Activated T-cell treated with anti-CD3 and anti-CD28 coated beads for 4 hours (primary cell): ENCODE measurements around the gene COL20A1.
"Not testable (repeated sequence)": the region's sequence is repeated elsewhere in the genome, so short reads cannot be mapped to it uniquely, and the experiment has no call there.

Source experiments
- DNase-seq: peaks from one replicate; pipeline ENCODE4 v3.0.0-alpha.2; 2020

Gene COL20A1

DNA sequence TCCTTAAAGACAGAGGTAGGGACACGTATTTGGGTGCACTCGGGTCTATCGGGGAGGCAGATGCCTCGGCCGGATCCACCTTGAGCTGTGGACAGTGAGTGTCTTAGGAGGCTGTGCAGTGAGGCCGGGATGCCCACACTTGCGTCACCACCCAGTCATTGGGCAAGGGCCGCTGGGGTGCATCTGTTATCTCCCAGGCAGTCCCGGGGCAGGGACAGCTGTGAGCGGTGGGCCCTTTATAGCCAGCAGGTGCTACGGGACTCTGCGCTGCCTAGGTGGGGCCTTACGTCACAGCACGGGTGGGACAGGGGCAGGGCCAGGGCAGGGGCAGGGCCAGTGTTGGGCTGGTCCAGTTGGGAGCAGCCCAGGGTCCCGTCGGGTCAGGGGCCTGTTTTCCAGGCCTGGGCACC lies 689 bp upstream of the COL20A1 start:
- no peak for DNase-seq

GRCh38 chr20:63293456-63293855 lies 470 bp downstream of the COL20A1 start:
- no peak for DNase-seq

DNA sequence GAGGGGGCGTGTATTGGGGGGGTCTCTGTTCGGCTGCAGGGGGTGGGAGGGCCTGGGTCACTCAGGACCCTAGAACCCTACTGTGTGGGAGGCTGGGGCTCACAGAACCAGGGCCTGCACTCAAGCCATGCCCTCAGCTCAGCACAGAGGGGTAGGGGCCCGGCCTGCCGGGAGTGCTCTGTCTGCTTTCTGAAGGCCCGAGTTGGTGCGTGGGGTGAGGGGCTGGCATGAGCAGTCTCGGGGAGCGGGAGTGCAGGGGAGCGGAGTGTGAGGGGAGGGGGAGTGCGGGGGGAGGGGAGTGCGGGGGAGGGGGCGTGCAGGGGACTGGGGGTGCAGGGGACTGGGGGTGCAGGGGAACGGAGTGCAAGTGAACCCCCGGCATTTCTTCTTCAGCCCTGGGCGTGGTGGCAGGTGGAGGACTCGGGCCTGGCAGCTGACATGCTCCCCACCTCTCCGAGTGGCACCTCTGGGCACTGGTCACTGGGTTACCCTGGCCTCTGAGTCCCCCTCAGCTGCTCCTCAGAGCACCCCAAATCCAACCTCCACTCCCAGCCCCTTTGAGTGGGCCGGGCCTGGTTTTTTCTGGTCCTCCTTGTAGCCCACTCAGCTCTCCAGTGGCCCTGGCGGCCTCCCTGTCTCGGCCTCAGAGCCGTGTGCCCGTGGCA lies 1.0 kb downstream of the COL20A1 start:
- no peak for DNase-seq

GRCh38 chr20:63294536-63294900 lies 1.5 kb downstream of the COL20A1 start:
- no peak for DNase-seq

DNA sequence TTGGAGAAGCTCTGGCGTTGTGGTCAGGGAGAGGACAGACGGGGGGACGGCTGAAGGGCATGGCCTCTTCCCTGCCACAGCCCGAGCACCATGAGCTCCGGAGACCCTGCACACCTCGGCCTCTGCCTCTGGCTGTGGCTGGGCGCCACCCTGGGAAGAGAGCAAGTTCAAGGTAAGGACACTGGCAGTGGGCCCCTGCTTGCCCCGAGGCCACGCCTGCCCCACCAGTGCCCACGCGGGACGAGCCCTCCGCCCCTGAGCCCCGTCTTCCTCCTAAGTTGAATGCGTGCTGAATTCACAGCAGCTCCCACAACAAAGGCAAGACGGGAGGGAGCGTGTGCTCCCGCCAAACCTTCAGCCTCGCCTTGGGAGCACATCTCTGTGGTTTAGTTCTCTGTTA lies 2.0 kb downstream of the COL20A1 start:
- no peak for DNase-seq

DNA sequence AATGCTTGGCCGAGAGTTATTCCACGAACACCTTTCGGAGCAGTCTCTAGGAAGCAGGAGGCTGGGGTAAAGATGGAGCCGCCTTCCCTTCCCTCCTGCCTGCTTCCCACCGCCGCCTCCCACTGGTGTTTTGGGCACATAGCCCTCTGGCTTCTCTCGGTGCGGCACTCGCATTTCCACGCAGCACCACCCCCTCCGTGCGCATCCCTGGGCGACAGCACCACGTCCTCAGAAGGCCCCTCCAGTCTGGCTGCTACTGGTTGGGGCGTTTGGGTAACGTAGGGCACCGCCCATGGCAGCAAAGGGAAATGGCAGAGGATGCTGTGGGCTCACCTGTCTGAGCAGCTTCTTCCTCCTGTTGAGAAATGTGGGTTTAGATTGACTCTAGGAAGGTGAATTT lies 2.4 kb downstream of the COL20A1 start:
- no peak for DNase-seq

DNA sequence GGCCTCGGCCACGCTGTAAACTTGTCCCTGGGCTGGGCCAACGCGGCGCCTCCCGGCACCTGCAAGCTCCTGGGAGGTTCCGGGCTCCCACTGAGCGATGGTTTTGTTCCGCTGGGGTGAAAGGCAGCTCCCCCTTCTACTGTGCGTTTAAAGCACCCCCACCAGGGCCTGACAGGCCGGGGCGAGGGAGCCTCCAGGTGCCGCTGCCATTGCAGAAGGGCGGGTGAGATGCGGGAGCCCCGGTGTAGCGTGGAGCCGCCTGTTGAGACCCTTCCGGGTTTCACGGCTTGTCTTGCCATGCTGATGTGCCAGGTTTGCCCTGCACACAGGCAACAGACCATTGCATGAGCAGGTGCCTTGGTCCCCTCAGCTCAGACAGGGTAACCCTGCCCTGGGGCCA lies 2.9 kb downstream of the COL20A1 start:
- no peak for DNase-seq

DNA sequence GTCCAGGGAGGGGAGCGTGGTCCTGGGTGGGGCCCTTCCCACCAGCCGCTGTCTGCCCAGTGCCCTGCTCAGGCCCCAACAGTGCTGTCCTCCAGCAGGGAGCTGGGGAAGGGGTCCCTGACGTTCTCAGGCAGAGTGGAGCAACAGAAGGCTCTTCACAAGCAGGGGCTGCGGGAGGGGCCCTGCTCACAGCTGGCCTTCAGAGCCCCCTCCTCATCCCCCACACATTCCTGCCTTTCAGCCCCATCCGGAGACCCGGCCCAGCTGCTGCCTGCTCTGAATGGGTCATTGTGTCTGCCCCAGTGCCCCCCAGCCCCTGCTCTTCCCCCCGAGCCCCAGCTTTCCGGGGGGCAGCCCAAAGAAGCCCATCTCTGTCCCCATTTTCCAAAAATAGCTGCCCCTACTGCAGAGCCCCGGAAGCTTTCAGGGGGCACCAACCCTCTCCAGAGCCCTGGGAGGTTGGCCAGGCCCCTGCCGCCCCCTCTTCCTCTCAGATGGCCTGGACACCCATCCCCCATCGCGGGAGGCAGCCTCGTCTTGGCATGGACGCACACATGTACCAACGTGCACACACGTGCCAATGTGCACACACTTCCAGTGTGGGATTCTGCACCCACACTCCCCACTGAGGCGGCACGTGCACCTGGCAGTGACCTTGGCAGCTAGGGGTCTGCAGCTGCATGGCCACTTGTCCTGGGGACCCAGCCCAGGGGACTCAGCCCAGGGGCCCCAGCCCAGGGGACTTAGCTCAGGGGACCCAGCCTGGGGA lies 3.7 kb downstream of the COL20A1 start:
- DNase-seq, result no peak

GRCh38 chr20:63297371-63297781 lies 4.4 kb downstream of the COL20A1 start:
- no peak for DNase-seq

DNA sequence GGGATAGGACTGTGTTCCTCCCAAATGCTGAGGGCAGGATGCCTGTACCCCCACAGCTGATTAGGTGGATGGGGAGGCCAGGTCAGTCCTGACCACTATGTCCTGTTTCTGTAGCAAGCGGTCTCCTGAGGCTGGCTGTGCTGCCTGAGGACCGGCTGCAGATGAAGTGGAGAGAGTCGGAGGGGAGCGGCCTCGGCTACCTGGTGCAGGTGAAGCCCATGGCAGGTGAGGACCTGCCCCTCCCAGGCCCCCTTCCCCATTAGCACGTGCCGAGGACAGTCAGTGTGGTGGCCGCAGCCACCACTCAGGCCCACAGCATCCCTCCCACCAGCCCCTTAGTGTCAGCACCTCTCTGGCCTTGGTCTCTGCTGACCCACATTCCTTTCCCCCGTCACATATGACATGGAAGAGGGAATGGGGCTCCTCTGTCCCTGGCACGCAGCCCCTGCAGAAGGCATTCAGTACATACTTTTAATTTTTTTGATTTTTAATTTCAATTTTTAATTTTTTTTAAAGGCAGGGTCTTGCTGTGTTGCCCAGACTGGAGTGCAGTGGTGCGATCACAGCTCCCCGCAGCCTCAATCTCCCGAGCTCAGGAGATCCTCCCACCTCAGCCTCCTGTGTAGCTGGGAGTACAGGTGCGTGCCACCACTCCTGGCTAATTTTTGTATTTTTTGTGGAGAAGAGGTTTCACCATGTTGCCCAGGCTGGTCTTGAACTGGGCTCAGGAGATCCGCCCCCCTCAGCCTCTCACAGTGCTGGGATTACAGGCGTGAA lies 5.0 kb downstream of the COL20A1 start:
- no peak for DNase-seq

DNA sequence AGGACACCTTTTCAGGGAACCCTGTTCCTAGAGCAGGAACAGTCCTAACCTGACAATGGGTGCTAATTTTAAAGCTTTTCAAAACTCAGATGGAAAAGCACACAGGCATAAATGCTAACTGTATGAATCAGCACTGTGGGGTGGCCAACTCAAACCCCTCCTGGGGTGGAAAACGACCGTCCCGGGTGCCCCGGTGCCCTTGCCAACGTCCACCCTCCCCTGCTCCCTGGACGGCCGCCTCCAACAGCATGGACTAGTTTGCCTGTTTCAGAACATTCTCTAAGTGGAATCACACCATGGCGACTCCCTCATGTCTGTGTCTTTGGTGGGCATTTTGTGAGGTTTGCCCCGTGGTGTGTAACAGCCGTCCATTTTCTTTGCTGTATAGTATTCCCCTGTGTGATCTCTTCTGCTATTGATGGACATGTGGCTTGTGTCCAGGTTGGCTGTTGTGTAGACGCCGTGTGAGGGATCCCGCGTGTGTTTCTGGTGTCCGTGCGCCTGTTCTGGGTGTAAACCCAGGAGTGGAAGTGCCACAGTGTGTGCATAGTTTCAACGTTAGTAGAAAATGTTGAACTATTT lies 5.8 kb downstream of the COL20A1 start:
- no peak for DNase-seq

- DNase-seq, result no peak
Observed at GRCh38 chr20:63301671-63302070, 8.7 kb downstream of the COL20A1 start.

DNA sequence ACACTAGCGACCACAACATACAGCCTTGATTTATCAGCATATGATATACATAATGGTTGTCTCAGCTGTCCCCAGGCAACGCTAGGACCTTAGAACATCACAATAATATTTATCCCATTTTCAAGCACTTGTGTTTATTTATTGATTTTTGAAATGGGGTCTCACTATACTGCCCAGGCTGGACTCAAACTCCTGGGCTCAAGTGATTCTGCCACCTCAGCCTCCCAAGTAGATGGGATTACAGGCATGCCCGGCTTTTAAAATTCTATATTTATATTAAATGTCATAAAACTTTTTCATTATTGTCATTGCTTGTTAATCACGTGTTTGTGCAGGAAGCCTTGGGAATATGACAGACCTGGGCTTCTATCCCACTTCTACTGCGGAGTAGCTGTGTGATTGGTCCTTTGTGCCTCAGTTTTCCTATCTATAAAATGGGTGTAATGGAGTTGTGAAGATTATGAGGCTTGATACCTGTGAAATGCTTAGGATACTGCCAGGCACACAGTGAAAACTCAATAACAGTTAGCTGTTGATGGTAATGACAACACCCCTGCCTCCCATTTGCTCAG lies 10.2 kb downstream of the COL20A1 start:
- no peak for DNase-seq

- no peak for DNase-seq
Observed at GRCh38 chr20:63305393-63305792, 12.4 kb downstream of the COL20A1 start.

DNA sequence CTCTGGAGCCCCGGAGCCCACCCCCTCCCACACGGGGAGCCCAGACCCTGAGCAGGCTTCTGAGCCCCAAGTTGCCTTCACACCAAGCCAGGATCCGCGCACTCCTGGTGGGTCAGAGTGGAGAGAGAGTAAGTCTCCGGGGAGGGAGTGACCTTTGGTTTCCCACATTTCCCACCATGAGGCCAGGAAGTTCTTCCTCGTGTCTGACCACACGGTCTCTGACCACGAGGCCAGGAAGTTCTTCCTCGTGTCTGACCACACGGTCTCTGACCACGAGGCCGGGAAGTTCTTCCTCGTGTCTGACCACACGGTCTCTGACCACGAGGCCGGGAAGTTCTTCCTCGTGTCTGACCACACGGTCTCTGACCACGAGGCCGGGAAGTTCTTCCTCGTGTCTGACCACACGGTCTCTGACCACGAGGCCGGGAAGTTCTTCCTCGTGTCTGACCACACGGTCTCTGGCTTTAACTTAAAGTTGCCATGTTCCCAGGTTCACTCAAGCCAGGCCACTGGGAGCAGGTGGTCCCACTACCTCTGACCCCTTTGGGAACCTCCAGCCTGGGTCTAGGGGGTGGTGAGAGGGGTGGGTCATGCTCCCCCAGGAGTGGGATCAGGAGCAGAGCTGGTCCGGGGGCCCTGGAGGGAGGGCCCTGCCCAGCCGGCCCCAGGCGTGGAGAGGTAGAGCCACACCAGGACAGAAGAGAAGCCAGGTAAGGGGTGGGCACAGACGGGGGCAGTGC lies 13.1 kb downstream of the COL20A1 start:
- DNase-seq, result not testable (repeated sequence)

GRCh38 chr20:63306673-63307537 lies 13.9 kb downstream of the COL20A1 start:
- no peak for DNase-seq

DNA sequence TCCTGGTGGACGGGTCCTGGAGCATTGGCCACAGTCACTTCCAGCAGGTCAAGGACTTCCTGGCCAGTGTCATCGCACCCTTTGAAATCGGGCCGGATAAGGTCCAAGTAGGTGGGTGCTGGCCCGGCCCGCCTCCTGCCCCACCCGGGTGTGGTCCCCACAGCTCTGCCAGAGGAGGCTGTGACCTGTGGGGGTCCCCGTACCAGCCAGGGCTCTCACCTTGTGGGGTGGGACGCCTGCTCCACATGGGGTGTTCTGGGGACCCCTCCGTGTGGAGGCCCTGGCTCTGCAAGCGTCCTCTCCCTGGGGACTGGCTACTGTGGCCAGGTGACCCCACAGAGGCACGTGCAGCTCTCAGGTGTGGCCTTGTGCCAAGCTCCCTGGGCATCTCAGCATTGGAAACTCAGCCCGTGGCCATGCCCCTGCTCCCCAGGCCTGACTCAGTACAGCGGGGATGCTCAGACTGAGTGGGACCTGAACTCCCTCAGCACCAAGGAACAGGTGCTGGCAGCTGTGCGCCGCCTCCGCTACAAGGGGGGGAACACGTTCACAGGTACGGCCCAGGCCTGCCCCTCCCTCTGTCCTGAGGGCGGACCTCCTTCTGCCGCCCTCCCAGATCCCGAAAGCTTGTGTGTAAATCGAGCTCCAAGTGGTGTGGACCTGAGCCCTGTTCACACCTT lies 14.7 kb downstream of the COL20A1 start:
- DNase-seq, result no peak

GRCh38 chr20:63308218-63308911 lies 15.4 kb downstream of the COL20A1 start:
- no peak for DNase-seq

DNA sequence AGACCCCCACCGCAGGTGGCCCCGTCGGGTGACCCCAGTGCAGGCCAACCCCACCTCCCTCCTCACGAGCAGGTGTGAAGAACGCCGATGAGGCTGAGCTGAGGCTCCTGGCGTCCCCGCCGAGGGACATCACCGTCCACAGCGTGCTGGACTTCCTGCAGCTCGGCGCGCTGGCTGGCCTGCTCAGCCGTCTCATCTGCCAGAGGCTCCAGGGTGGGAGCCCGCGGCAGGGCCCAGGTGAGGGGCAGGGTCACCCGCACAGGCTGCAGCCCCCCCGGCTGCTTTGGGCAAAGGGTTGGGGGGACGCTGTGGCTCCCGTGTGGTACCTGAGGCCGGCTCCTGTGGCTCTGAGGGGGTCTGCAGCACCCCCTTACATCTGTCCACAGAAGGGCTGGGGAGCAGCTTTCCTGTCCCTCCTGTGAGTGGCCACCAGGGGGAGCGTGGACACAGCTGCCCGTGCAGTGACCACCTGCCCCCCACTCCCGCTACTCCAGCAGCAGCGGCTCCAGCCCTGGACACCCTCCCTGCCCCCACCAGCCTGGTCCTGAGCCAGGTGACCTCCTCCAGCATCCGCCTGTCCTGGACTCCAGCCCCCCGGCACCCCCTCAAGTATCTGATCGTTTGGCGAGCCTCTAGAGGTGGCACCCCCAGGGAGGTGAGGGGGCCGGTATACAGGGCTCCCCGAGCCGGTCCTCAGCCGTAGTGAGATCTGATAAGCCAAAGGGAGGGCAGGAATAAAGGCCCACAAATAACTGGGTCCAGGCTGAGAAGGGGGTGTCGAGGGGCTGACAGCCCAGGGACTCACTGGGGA lies 16.5 kb downstream of the COL20A1 start:
- DNase-seq, result no peak
